ENCODE data around the gene MAD2L1BP.

The MAD2L1BP gene

GRCh38 chr6:43667245-43668150 lies 31.9 kb downstream of the MAD2L1BP start:
- peak; percentile 54 for DNase-seq (ENCODE audit: low read depth)

- peak; percentile 9 for DNase-seq (ENCODE audit: low read depth)
Observed at GRCh38 chr6:43668151-43669028, 32.8 kb downstream of the MAD2L1BP start.

- no peak for DNase-seq (ENCODE audit: low read depth)
Observed at GRCh38 chr6:43669050-43669921, 33.6 kb downstream of the MAD2L1BP start.

GRCh38 chr6:43669922-43670622 lies 34.4 kb downstream of the MAD2L1BP start:
- no peak for DNase-seq (ENCODE audit: low read depth)

- DNase-seq (ENCODE audit: low read depth) = no peak
Observed at GRCh38 chr6:43670623-43670986, 35.0 kb downstream of the MAD2L1BP start.

- no peak for DNase-seq (ENCODE audit: low read depth)
Observed at GRCh38 chr6:43671011-43671800, 35.6 kb downstream of the MAD2L1BP start.

GRCh38 chr6:43671801-43672690 lies 36.4 kb downstream of the MAD2L1BP start:
- no peak for DNase-seq (ENCODE audit: low read depth)

GRCh38 chr6:43673444-43674084 lies 37.9 kb downstream of the MAD2L1BP start:
- no peak for DNase-seq (ENCODE audit: low read depth)

- no peak for DNase-seq (ENCODE audit: low read depth)
Observed at GRCh38 chr6:43674291-43674690, 38.7 kb downstream of the MAD2L1BP start.

- no peak for DNase-seq (ENCODE audit: low read depth)
Observed at GRCh38 chr6:43674921-43675320, 39.3 kb downstream of the MAD2L1BP start.

- DNase-seq (ENCODE audit: low read depth) = no peak
Observed at GRCh38 chr6:43676962-43677606, 41.4 kb downstream of the MAD2L1BP start.

GRCh38 chr6:43677759-43678158 lies 42.1 kb downstream of the MAD2L1BP start:
- no peak for DNase-seq (ENCODE audit: low read depth)

- DNase-seq (ENCODE audit: low read depth) = no peak
Observed at GRCh38 chr6:43678341-43678740, 42.7 kb downstream of the MAD2L1BP start.

GRCh38 chr6:43679057-43679456 lies 43.4 kb downstream of the MAD2L1BP start:
- DNase-seq (ENCODE audit: low read depth) = no peak

- DNase-seq (ENCODE audit: low read depth) = no peak
Observed at GRCh38 chr6:43680308-43681200, 44.9 kb downstream of the MAD2L1BP start.

GRCh38 chr6:43681303-43681702 lies 45.7 kb downstream of the MAD2L1BP start:
- DNase-seq (ENCODE audit: low read depth) = no peak

GRCh38 chr6:43682724-43683429 lies 47.2 kb downstream of the MAD2L1BP start:
- no peak for DNase-seq (ENCODE audit: low read depth)

Measured in activated gamma-delta T cell treated with anti-CD3 and anti-CD28 coated beads, Interleukin-2, amount 50 U/mL, for 16 hours (primary cell).